ENCODE data around the gene TCTN1. TPM values are rescaled to one million over a fixed set of nuclear protein-coding genes. Genes with fewer than 3 reads are reported as not detected.

TCTN1 gene
- total and polyA plus RNA-seq, 9 of the 15 experiments (the other 6 are each of a cell fraction or from before 2014, with no cell fraction given) = 0.32 to 12.5 (median 4.0) TPM

- TF ChIP-seq NR2C1 (IDR thresholded peaks at IDR 0.05) = no peak
- TF ChIP-seq NR2C1 (tag; IDR thresholded peaks at IDR 0.05) = no peak
- TF ChIP-seq GATAD2B (IDR thresholded peaks at IDR 0.05; ENCODE audit: borderline replicate concordance) = no peak
- no peak for TF ChIP-seq MLX (CRISPR knock-in tag; conservative IDR thresholded peaks at IDR 0.05)
- TF ChIP-seq ZNF184 (CRISPR knock-in tag; IDR thresholded peaks at IDR 0.05) = no peak
- TF ChIP-seq POLR3A (IDR thresholded peaks at IDR 0.05; ENCODE audit: borderline replicate concordance, extremely low read depth, insufficient read depth, insufficient read length) = no peak
- TF ChIP-seq, protein P1, sequence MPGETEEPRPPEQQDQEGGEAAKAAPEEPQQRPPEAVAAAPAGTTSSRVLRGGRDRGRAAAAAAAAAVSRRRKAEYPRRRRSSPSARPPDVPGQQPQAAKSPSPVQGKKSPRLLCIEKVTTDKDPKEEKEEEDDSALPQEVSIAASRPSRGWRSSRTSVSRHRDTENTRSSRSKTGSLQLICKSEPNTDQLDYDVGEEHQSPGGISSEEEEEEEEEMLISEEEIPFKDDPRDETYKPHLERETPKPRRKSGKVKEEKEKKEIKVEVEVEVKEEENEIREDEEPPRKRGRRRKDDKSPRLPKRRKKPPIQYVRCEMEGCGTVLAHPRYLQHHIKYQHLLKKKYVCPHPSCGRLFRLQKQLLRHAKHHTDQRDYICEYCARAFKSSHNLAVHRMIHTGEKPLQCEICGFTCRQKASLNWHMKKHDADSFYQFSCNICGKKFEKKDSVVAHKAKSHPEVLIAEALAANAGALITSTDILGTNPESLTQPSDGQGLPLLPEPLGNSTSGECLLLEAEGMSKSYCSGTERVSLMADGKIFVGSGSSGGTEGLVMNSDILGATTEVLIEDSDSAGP (CRISPR knock-in tag; IDR thresholded peaks at IDR 0.05) = no peak
- TF ChIP-seq CHAMP1 (IDR thresholded peaks at IDR 0.05) = no peak
- TF ChIP-seq CREB1 (IDR thresholded peaks at IDR 0.05) = no peak
- TF ChIP-seq CREB1 (CRISPR knock-in tag; IDR thresholded peaks at IDR 0.05) = no peak
- no peak for TF ChIP-seq ZNF354B (CRISPR knock-in tag; IDR thresholded peaks at IDR 0.05)
- TF ChIP-seq, protein P2, sequence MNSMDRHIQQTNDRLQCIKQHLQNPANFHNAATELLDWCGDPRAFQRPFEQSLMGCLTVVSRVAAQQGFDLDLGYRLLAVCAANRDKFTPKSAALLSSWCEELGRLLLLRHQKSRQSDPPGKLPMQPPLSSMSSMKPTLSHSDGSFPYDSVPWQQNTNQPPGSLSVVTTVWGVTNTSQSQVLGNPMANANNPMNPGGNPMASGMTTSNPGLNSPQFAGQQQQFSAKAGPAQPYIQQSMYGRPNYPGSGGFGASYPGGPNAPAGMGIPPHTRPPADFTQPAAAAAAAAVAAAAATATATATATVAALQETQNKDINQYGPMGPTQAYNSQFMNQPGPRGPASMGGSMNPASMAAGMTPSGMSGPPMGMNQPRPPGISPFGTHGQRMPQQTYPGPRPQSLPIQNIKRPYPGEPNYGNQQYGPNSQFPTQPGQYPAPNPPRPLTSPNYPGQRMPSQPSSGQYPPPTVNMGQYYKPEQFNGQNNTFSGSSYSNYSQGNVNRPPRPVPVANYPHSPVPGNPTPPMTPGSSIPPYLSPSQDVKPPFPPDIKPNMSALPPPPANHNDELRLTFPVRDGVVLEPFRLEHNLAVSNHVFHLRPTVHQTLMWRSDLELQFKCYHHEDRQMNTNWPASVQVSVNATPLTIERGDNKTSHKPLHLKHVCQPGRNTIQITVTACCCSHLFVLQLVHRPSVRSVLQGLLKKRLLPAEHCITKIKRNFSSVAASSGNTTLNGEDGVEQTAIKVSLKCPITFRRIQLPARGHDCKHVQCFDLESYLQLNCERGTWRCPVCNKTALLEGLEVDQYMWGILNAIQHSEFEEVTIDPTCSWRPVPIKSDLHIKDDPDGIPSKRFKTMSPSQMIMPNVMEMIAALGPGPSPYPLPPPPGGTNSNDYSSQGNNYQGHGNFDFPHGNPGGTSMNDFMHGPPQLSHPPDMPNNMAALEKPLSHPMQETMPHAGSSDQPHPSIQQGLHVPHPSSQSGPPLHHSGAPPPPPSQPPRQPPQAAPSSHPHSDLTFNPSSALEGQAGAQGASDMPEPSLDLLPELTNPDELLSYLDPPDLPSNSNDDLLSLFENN (IDR thresholded peaks at IDR 0.05; ENCODE audit: low read depth in 2 of 2, low read length in 2 of 2) = no peak
- no peak for TF ChIP-seq ZNF384 (IDR thresholded peaks at IDR 0.05; ENCODE audit: low read depth, low read length)
These were observed 27.6 kb downstream of the TCTN1 start (continued) for GRCh38 chr12:110641521-110641920.
